VCaP (cell line): ENCODE measurements around the gene EXOC6.

Experiments used
- H3K27ac ChIP-seq: fragments of 450-650 bp; 2 replicates; pipeline ENCODE4 v1.5.1; 2017
- CTCF ChIP-seq: fragments of 450-650 bp; conservative IDR thresholded peaks from 2 replicates; pipeline ENCODE4 v1.5.1; 2017; ENCODE audit warnings: mild to moderate bottlenecking, moderate library complexity

EXOC6 gene

DNA sequence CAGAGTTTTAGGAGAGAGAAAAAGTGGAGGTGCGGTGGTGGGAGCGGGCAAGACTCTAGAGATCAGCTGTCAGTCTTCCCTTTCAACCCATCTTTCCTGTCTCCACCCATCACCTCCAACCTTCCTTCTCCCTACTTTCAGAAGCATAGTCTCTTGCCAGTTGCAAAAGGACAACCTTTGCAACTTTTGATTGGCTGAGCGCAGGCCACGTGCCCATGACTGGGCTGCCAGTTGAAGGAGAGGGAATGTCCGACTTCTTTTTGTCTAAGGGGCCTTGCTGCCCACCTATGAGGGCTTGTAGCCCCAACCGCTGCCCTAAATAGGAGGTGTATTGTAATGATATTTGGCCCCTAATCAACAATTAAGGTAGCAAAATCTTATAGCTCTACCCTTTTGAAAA is 238.0 kb downstream of the EXOC6 start:
- TF ChIP-seq CTCF: no peak
- H3K27ac ChIP-seq: no peak overlapping the region

- no peak for TF ChIP-seq CTCF
- no peak overlapping the region for H3K27ac ChIP-seq
Observed at GRCh38 chr10:93087846-93088245, 239.5 kb downstream of the EXOC6 start.

- no peak for TF ChIP-seq CTCF
Observed at GRCh38 chr10:93088466-93088865, 240.1 kb downstream of the EXOC6 start.

GRCh38 chr10:93090619-93091018 is 242.3 kb downstream of the EXOC6 start:
- H3K27ac ChIP-seq: no peak overlapping the region
- no peak for TF ChIP-seq CTCF

More at GRCh38 chr10:93088466-93088865, 240.1 kb downstream of the EXOC6 start:
- H3K27ac ChIP-seq: no peak overlapping the region

DNA sequence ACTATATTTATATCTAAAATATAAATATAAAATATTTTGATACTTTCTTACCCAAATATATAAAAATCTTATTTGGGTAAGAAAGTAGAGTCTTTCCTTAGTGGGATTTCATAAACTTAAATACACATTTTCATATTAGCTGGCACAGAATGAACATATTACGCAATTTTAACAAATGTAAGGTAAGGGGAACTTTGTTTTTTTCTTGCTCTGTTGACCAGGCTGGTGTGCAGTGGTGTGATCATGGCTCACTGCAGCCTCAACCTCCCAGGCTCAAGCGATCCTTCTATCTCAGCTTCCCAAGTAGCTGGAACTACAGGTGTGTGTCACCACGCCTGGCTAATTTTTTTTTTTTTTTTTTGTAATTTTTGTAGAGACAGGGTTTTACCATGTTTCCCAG is 243.6 kb downstream of the EXOC6 start:
- H3K27ac ChIP-seq: no peak overlapping the region
- no peak for TF ChIP-seq CTCF

DNA sequence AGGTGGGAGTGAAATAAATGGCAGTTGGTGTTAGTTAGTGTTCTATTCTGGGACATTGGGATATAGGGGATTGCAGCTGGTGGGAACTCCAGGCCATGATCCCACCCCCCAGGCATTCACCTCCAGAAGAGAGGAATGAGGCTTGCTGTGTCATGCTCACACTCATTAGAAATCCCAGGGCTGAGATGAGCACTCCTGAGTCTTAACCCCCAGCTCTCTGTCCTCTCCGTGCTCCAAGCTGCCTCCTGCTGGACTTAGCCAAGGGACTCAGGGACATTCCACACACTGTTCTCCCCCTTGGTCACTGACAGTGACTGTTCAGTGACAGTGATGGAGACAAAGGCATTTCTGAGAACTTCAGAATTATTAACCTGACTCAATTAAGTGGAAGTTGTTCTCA is 246.9 kb downstream of the EXOC6 start:
- TF ChIP-seq CTCF: no peak
- no peak overlapping the region for H3K27ac ChIP-seq

DNA sequence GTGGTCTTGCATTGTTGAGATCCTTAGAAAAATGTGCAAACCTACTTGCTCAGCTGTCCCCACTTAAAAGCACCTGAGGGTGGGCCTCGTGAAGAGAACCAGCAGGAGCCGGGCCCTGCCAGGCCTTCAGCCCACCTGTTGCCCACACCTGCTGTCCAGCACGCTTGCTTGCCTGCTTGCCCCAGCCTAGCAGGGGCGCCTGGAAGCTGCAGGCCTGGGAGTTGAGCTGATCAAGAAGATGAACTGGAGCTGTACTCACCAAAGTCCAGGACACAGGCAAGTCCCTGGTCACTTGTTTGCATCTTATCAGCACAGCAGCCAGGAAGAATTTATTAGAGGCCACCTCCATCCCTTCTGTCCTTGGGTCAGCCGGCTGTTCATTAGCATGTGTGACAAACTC is 248.6 kb downstream of the EXOC6 start:
- TF ChIP-seq CTCF: no peak
- no peak overlapping the region for H3K27ac ChIP-seq

DNA sequence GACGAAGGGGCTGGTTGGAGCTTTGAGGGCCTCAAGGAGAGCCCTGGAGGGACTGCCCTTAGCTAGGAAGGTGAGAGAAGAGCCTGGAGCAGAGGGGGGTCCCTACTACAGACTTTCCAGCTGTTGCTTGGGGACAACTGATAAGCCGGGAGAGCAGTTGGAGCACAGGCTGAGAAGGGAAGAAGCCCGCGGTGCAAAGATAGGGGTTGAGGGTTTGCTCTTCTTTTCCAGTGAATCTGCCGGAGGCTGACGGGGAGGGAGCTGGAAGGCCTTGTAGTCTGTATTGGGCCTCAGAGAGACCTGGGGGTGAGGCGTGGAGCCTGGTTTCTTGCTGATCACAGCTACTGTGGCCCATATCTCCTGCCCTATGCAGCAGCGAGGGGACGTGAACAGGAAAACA is 249.1 kb downstream of the EXOC6 start:
- no peak for TF ChIP-seq CTCF
- no peak overlapping the region for H3K27ac ChIP-seq
